GM12872 (cell line): ENCODE data around the gene KLHL40.

Experiments used
- CTCF ChIP-seq: IDR thresholded peaks from 3 replicates; pipeline ENCODE4 v1.5.1; 2011; ENCODE audit warnings: low read depth, mild to moderate bottlenecking, low read length, moderate library complexity; ENCODE audit not compliant: insufficient read depth

KLHL40 gene

GRCh38 chr3:42710323-42711021 lies 25.1 kb downstream of the KLHL40 start:
- TF ChIP-seq CTCF: no peak

GRCh38 chr3:42711491-42712343 lies 26.4 kb downstream of the KLHL40 start:
- 0 out of 3 replicates have a peak, but pooled peaks have one; percentile 10 for TF ChIP-seq CTCF

- no peak for TF ChIP-seq CTCF
Measured at GRCh38 chr3:42712344-42712648, 27.0 kb downstream of the KLHL40 start.

DNA sequence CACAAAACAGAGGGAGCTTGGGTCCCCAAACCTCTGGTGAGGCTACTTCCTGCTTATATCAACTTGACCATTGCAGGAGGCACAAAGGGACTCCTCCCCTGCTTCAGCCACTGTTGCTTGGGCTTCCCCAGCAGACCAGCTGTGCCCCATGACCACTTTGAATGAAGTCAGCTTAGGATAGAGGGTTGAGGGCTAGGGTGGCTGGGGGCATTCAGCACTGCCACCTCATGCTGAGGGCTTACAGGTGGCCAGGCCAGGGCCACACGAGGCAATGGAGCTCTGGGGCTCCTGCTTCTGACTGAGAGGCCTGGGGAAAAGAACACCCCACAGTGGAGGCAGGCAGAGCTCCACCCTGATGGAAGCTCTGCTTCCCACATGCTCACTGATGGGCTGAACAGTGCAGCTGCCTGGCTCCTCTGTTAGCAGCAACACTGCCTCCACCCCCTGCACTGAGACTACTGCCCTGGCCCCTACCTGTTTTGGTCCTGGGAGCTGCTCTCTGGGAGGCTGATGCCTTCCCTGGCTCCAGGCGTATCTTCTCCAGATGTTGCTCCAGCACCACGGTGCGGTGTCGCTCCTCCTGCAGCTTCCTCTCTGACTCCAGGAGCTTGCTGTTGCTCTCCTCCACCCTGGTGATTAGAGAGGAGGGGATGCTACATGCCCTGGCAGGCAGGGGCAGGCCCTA lies 27.5 kb downstream of the KLHL40 start:
- no peak for TF ChIP-seq CTCF

GRCh38 chr3:42713747-42714146 lies 28.4 kb downstream of the KLHL40 start:
- TF ChIP-seq CTCF: no peak

DNA sequence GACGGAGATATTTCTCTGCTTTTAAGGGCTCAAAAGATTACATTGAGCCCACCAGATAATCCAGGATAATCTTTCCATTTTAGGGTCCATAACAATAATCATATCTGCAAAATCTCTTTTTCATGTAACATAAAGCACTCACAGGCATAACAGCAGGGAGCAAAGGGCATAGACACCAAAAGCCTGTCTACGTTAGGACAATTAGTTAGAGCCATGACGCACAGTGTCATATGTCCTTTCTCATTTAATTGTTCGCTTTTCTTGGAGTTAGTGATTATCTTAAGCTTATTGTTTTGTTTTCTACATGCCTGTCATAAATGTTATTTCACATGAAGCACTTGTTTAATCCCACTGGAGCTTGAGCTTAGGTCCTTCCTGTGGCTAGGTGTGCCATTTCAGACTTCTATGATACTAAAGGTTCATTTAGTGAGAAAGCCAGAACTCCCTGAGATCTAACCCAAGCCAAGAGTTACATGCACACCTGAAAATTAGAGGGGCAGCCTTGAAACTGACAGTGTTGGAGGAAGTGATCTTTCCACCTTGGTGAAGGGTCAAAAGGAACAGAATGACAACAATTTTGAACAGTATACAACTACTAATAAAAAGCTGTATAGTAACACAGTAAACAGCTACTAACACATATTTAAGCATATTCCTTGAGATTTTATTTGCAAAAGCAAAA lies 29.0 kb downstream of the KLHL40 start:
- no peak for TF ChIP-seq CTCF

DNA sequence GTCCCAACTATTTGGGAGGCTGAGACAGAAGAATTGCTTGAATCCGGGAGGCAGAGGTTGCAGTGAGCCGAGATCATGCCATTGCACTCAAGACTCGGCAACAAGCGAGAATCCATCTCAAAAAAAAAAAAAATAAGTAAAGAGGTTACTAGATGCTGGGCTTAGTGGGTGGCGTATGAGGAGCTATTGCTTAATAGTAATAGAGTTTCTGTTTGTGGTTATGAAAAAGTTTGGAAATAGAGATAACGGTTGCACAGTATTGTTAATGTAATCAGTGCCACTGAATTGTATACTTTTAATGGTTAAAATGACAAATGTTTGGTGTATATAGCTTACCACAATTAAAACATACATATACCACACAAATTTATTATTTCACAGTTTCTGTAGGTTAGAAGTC lies 32.0 kb downstream of the KLHL40 start:
- TF ChIP-seq CTCF: no peak
